SK-MEL-5 (cell line): ENCODE measurements around the gene PUS3. TPM values are rescaled to one million over a fixed set of nuclear protein-coding genes. Genes with fewer than 3 reads are reported as not detected.
A peak's percentile ranks its signal among the peaks of the same experiment; 100 is the strongest.
"Not testable (repeated sequence)": the region's sequence is repeated elsewhere in the genome, so short reads cannot be mapped to it uniquely, and the experiment has no call there.

Experiments used
- DNase-seq: peaks from one replicate; pipeline ENCODE4 v3.0.0-alpha.2; 2016; ENCODE audit warnings: low read depth, low spot score
- in situ Hi-C: cut with HindIII; loops from 2 replicates; pipeline ENCODE4 v1.10.0; 2016; ENCODE audit warnings: low sequenced_read_pairs, high pct_unique_total_duplicates, low pct_unique_long_range_greater_than_20kb
- total RNA-seq: library from RNA; depleted of rRNA; stranded (reverse); fragments of >200 nt; shearing (Covaris generic); gene quantifications from 2 replicates; pipeline ENCODE4 v1.2.3, GENCODE V29; 2014

Gene PUS3
- total RNA-seq, 1 experiment from 2014 or later = 15.5 TPM

GRCh38 chr11:125925804-125926203 is 22.8 kb upstream of the PUS3 start:
- in situ Hi-C loops = no loop called here
- DNase-seq = no peak

GRCh38 chr11:125925247-125925740 is 22.3 kb upstream of the PUS3 start:
- no peak for DNase-seq
- in situ Hi-C loops = no loop called here

DNA sequence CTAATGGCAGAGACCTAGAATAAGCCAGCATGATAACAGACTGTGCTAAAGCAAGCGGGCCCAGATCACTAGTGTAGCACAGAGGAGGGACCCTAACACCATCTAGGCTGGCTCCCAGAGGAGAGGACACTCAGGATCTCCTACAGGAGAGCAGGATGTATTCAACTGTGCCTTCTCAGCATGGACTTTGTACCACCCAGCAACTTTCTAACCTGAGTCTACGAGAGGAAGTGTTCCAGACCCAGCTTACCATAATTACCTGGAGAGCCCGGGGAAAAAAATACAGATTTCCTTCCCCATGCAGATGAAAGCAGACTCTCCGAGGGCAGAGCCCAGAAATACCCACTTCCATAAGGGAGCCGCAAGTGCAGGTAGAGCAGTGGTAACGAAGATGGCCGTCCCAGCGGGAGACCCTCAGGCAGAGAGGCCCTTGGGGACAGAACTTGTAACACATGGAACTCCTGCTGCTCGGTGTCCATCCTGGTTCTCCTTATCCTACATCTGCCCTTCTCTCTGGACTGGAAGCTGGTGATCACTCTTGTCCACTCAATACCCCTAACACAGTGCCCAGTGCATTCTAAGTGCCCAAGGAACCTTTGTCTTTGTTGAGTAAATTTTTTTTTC is 21.5 kb upstream of the PUS3 start:
- no peak for DNase-seq
- in situ Hi-C loops = loop anchor here (25.0 kb wide), 1 partner anchor 288 kb away; the partner anchor contains the start of genes FAM118B and RPUSD4

- no peak for DNase-seq
- in situ Hi-C loops = loop anchor here (25.0 kb wide), 1 partner anchor 289 kb away; the partner anchor contains the start of genes FAM118B and RPUSD4
Measured at GRCh38 chr11:125923633-125924032, 20.6 kb upstream of the PUS3 start.

GRCh38 chr11:125923012-125923579 is 20.1 kb upstream of the PUS3 start:
- DNase-seq = peak; percentile 80
- in situ Hi-C loops = loop anchor here (25.0 kb wide), 1 partner anchor 289 kb away; the partner anchor contains the start of genes FAM118B and RPUSD4

GRCh38 chr11:125922156-125922555 is 19.1 kb upstream of the PUS3 start:
- no peak for DNase-seq
- in situ Hi-C loops = loop anchor here (25.0 kb wide), 1 partner anchor 290 kb away; the partner anchor contains the start of genes FAM118B and RPUSD4

DNA sequence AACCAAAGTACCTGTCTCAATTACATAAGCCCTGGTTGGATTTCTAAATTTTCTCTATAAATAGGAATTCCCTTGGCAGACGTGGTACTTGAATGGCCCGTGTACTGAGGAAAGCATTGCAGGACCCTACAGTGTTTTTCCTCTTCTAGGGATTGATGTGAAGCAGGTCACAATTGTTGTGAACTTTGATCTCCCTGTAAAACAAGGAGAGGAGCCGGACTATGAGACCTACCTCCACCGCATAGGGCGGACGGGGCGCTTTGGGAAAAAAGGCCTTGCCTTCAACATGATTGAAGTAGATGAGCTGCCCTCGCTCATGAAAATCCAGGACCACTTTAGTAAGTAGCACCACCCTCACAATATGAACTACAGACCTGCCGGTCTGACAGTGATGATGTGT is 18.0 kb upstream of the PUS3 start:
- in situ Hi-C loops = loop anchor here (25.0 kb wide), 1 partner anchor 291 kb away; the partner anchor contains the start of genes FAM118B and RPUSD4
- DNase-seq = no peak

DNA sequence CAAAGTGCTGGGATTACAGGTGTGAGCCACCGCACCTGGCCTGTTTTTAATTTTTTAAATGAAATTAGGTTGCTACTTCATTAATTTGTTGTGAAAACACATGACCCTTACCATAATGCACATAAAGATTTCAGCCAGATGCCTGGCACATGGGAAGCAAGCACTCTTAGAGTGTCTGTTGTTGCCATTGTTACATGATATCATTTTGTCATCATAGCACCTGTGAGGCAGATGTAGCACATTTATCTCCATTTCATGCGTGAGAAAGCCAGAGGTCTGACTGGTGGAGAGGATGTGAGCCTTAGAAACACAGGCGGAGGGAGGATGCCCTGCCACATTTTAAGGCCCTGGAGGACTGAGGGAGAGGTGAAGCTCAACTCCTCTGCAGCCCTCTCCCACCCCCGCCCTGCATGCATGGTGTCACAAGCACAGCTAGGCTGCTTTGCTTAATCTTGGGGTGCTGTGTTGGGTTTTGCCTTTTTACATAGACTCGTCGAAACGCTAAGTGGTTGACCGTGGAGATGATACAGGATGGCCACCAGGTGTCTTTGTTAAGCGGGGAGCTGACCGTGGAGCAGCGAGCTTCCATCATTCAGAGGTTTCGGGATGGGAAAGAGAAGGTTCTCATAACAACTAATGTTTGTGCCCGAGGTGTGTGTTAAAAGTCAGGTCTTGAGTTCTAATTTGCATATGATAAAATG is 15.3 kb upstream of the PUS3 start:
- no peak for DNase-seq
- in situ Hi-C loops = loop anchor here (25.0 kb wide), 1 partner anchor 294 kb away; the partner anchor contains the start of genes FAM118B and RPUSD4

DNA sequence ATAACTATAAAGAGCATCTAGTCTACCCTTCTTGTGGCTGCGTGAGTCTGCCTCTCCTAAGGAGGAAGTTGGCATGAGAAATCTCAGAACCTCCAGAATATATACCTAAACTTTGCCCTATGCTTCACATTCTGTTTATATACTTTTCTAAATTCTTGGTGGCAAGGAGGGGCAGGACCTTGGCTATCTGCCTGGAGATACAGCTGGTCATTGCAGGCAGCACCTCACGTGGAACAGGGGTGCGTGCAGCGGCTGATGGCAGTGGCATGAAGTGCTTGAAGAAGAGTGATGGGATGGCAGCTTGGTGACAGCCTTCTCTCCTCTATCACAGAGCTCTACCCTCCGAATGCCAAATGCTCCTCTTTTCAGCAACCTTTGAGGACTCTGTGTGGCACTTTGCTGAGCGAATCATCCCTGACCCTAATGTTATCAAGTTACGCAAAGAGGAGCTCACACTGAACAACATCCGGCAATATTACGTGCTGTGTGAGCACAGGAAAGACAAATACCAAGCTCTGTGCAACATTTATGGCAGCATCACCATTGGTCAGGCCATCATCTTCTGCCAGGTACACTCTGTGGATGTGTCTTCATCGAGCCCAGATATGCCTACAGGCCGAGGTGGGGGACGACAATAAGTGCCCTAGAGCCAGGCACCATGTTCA is 13.8 kb upstream of the PUS3 start:
- in situ Hi-C loops = loop anchor here (25.0 kb wide), 1 partner anchor 295 kb away; the partner anchor contains the start of genes FAM118B and RPUSD4
- DNase-seq = no peak

DNA sequence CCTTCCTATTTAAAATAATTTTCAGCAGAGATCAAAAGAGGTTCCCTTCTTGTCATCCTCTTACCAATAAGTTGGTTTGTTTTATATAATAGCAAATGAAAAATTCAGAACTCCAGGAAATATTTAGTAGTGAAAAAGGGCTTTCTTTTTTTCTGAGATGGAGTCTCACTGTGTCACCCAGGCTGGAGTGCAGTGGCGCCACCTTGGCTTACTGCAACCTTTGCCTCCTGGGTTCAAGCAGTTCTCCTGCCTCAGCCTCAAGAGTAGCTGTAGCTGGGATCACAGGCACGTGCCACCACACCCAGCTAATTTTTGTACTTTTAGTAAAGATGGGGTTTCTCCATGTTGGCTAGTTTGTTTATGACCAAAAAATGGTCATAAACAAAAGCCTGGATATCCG is 11.6 kb upstream of the PUS3 start:
- in situ Hi-C loops = loop anchor here (25.0 kb wide), 1 partner anchor 298 kb away; the partner anchor contains the start of genes FAM118B and RPUSD4
- not testable (repeated sequence) for DNase-seq

DNA sequence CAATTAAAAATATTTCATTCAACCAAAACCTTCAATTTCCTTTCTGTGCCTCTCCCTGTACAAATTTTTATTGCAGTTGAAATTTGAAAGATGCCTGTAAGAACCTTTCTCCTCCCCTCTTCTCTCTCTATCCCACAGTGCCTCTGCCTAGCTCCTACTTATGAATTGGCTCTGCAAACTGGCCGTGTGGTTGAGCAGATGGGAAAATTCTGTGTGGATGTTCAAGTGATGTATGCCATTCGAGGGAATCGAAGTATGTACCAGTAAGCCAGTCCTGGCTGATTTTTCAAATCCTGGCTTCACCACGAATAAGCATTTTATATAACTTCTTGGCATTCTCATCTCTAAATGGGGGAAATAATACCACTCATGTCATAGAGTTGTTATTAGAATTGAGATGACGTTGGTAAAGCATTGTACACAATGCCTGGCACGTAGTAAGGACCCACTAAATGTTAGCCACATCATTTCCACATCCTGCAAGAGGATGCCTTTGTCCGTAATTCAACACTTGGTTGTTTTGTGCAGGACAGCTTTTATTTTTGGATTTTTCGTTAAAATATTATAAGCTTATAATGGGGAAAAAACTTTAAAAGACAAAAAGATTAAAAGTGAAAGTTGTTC is 7.3 kb upstream of the PUS3 start:
- DNase-seq = peak; percentile 54
- in situ Hi-C loops = loop anchor here (25.0 kb wide), 1 partner anchor 302 kb away; the partner anchor contains the start of genes FAM118B and RPUSD4

DNA sequence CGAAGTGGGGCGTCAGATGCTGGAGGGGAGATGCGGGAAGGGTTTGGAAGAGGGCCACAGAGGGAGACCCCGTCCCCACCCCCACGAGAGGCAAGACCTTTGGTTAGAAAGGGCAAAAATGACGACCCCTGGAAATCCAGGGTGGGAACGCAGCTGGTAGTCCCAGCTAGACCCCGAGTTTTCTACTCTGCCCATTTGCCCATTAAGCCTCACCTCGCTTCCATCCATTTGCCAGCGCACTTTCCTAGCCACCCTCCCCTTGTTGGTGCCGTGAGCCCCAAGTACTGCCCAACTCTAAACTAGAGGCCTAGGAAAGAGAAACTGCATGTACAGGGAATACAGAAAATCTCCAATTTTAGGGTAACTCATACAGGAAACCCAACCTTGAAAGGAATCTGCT is 1.7 kb upstream of the PUS3 start:
- DNase-seq = no peak
- in situ Hi-C loops = loop anchor here (25.0 kb wide), 1 partner anchor 308 kb away; the partner anchor contains the start of genes FAM118B and RPUSD4

- in situ Hi-C loops = loop anchor here (25.0 kb wide), 1 partner anchor 308 kb away; the partner anchor contains the start of genes FAM118B and RPUSD4
- peak; percentile 27 for DNase-seq
Measured at GRCh38 chr11:125903711-125904659, 979 bp upstream of the PUS3 start, which contains the start of gene DDX25. Gene DDX25 (plus strand): TSS chr11:125904508. CDS start chr11:125904518, 10 bp downstream.

DNA sequence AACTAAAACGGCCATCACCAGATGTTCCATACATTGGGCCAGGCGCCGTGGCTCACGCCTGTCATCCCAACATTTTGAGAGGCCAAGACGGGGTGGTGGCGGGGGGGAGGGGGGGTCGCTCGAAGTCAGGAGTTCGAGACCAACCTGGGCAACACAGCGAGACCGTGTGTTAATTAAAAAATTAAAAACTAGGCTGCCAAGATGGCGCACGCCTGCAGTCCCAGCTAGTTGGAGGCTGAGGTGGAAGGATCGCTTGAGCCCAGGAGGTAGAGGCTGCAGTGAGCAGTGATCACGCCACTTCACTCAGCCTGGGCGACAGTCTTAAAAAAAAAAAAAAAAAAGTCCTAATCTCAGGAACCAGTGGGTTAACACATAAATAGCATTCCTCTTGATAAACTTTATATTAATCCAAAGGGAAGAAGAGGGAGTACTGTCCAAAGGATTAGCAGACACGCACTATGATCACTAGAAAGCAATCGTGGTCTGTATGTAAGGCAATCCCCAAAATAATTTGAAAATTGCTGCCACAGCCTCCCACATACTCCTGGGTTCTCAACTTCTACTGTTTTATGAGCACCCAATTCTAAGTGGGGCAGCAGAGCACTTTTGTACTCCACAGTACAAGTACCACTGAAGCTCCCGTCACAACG is 604 bp downstream of the PUS3 start:
- in situ Hi-C loops = loop anchor here (25.0 kb wide), 1 partner anchor 310 kb away; the partner anchor contains the start of genes FAM118B and RPUSD4
- DNase-seq = no peak

GRCh38 chr11:125901872-125902271 is 1.1 kb downstream of the PUS3 start:
- DNase-seq = no peak
- in situ Hi-C loops = loop anchor here (25.0 kb wide), 1 partner anchor 310 kb away; the partner anchor contains the start of genes FAM118B and RPUSD4
